Activated CD4-positive, alpha-beta T cell treated with anti-CD3 and anti-CD28 coated beads, Interleukin-10, Interleukin-2, amounts not matched to agents 100 ng/mL and 50 ng/mL, durations not matched to agents 16 hours and 8 hours (primary cell): Measurements from ENCODE around the gene C19orf25.
"Not testable (repeated sequence)": the region's sequence is repeated elsewhere in the genome, so short reads cannot be mapped to it uniquely, and the experiment has no call there.

Experiments used
- DNase-seq: peaks from one replicate; pipeline ENCODE4 v3.0.0-alpha.2; 2020

C19orf25 gene

GRCh38 chr19:1495051-1495798 is 16.2 kb upstream of the C19orf25 start:
- DNase-seq, result no peak

GRCh38 chr19:1494115-1494815 is 15.2 kb upstream of the C19orf25 start:
- DNase-seq, result no peak

GRCh38 chr19:1492474-1493006 is 13.5 kb upstream of the C19orf25 start:
- DNase-seq, result no peak

GRCh38 chr19:1491849-1492170 is 12.8 kb upstream of the C19orf25 start:
- DNase-seq, result no peak

GRCh38 chr19:1491114-1491848 is 12.3 kb upstream of the C19orf25 start, which contains the start of gene REEP6:
Gene REEP6 (plus strand): TSS chr19:1491181. CDS start chr19:1491270, 89 bp downstream.
- no peak for DNase-seq

GRCh38 chr19:1490311-1491113 is 11.5 kb upstream of the C19orf25 start, which contains the start of gene PCSK4:
Gene PCSK4 (minus strand): TSS chr19:1490350. CDS start chr19:1490346, 4 bp downstream.
- peak; percentile 98 for DNase-seq

- no peak for DNase-seq
Measured at GRCh38 chr19:1489463-1490310, 10.7 kb upstream of the C19orf25 start.

GRCh38 chr19:1488282-1488601 is 9.2 kb upstream of the C19orf25 start:
- DNase-seq, result no peak

- no peak for DNase-seq
Measured at GRCh38 chr19:1487576-1488281, 8.7 kb upstream of the C19orf25 start.

GRCh38 chr19:1486720-1487575 is 7.9 kb upstream of the C19orf25 start:
- DNase-seq, result no peak

GRCh38 chr19:1483979-1484428 is 5.0 kb upstream of the C19orf25 start:
- no peak for DNase-seq

GRCh38 chr19:1483131-1483978 is 4.3 kb upstream of the C19orf25 start:
- DNase-seq, result no peak

GRCh38 chr19:1482361-1483130 is 3.5 kb upstream of the C19orf25 start:
- DNase-seq, result no peak

- no peak for DNase-seq
Measured at GRCh38 chr19:1481893-1482360, 2.9 kb upstream of the C19orf25 start.

- DNase-seq, result no peak
Measured at GRCh38 chr19:1481224-1481892, 2.3 kb upstream of the C19orf25 start.

- DNase-seq, result not testable (repeated sequence)
Measured at GRCh38 chr19:1477056-1477455, 2.0 kb downstream of the C19orf25 start.

GRCh38 chr19:1475751-1476437 is 3.1 kb downstream of the C19orf25 start:
- no peak for DNase-seq
